Stimulated activated CD8-positive, alpha-beta memory T cell treated with anti-CD3 and anti-CD28 coated beads, Interleukin-2, amount 100 ng/mL, for 48 hours (primary cell): ENCODE measurements around the gene PIK3CB.
"Not testable (repeated sequence)": the region's sequence is repeated elsewhere in the genome, so short reads cannot be mapped to it uniquely, and the experiment has no call there.

ENCODE experiments used
- DNase-seq, 2 donors: peaks; one replicate each; pipeline ENCODE4 v3.0.0-alpha.2; 2020; ENCODE audit warnings: low read depth in 2 of 2

Gene PIK3CB

DNA sequence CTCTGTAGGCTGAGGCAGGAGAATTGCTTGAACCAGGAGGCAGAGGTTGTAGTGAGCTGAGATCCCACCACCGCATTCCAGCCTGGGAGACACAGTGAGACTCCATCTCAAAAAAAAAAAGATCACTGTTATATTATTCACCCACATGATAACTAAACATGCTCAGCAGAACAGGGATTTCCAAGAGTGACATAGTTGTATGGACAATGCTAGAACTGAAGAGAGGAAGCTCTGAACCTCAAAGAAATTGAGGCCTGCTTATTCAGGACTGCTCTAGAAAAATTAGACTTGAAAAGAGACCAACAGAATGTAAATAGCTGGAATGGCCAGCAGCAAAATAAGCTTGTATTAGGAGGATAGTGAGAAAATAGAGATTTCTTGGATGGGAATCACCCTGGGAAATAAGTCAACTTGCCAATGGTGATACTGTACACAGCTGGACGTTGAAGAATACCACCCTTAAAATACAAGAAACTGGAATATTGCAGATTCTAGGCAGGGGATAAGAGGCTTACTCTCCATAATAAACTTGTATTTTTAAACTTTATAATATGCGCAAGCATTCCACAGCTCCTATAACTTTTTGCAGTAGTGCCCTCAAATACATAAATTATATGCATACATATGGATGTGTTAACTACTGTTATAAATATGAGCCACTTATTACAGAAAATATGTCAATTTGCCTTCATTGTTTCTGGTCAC lies 28.2 kb downstream of the PIK3CB start:
- DNase-seq = no peak

DNA sequence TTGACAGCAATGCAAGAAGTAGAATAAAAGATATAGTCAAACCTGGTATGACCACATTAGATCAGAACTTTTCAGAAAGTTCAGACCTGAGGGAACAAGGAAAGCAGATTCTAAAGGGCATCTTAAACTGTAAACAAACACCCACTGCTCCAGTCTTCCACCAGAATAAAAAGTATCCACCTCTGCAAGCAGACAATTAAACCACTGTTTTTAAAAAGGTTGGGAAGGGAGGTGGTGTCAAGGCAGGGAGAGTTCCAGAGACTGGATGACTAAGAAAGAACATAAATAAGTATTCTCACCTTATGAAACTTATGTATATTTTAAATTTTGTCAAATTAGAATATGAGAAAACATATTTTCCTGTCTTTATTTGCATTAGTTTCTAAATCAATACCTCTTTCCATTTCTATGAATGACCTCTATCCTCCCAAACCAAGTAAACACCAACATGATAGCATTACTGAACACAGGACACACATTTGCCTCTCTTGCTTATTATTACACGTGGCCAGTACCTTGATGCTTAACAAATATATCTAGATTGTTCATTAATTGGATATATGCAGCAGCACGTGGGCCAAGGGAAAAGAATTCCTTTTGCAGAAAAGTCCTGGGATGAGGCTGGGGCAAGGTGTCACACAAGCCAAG lies 31.6 kb downstream of the PIK3CB start:
- no peak for DNase-seq

DNA sequence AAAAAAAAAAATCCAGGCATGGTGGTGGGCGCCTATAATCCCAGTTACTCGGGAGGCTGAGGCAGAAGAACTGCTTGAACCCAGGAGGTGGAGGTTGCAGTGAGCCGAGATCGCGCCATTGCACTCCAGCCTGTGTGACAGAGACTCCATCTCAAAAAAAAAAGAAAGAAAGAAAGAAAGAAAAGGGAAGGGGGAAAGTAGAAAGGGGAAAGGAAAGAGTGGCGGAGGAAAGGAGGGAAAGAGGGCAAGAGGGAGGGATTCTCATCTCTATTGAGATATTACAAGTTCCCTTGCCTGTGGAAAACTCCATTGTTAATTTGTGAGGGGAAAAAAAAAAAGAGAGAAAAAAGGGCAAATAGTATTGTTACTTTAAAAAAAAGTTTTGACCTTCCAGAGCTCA lies 32.5 kb downstream of the PIK3CB start:
- DNase-seq = not testable (repeated sequence)

DNA sequence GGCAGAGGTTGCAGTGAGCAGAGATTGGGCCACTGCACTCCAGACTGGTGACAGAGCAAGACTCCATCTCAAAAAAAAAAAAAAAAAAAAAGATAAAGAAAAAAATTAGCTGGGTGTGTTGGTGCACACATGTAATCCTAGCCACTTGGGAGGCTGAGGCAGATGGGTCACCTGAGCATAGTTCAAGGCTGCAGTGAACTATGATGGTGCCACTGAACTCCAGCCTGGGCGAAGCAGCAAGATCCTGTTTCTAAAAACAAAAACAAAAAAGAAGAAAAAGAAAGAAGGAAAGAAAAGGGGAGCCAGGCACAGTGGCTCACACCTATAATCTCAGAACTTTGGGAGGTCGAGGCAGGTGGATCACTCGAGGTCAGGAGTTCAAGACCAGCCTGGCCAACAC lies 32.9 kb downstream of the PIK3CB start:
- DNase-seq = no peak

DNA sequence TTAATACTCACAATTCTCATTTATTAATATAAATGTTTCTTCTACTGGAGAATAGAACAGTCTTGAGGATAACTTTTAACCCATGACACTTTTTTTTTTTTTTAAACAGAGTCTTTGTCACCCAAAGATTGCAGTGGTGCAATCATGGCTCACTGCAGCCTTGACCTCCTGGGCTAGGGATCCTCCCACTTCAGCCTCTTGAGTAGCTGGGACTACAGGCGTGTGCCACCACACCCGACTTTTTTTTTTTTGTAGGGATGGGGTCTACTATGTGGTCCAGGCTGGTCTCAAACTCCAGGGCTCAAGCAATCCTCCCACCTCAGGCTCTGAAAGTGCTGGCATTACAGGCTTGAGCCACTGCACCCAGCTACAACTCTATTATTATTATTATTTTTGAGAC lies 34.5 kb downstream of the PIK3CB start:
- DNase-seq = no peak

DNA sequence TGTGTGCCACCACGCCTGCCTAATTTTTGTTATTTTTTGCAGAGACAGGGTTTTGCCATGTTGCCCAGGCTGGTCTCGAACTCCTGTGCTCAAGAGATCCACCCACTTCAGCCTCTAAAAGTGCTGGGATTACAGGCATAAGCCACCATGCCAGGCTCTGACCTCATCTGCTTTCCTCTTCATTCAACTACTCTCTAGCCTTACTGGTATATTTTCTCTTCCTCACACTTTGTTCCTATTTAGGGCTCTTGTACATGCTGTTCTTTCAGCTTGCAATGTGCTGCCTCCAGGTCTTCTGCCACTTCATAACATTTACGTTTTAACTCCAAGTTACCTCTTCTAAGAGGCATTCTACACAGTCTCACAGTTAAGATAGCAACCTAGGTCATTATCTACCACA lies 34.9 kb downstream of the PIK3CB start:
- no peak for DNase-seq

DNA sequence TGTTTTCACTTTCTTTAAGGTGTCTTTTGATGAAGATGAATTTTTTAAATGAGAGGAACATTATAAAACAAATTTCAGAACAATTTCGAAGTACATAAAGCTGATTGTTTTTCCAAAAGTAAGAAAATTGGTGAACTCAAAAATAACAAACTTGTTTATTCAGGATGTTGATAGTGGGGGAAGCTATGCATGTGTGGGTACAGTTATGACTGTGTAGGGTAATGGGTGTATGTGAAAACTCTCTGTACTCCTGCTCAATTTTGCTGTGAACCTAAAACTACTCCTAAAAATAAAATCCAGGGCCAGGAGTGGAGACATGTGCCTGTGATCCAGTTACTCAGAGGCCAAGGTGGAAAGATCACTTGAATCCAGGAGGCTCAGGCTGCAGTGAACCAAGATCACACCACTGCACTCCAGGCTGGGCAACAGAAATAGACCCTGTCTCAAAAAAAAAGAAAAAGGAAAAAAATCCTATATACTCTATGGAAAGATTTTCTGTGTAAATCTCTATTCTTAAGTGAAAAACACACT lies 37.2 kb downstream of the PIK3CB start:
- DNase-seq = no peak

DNA sequence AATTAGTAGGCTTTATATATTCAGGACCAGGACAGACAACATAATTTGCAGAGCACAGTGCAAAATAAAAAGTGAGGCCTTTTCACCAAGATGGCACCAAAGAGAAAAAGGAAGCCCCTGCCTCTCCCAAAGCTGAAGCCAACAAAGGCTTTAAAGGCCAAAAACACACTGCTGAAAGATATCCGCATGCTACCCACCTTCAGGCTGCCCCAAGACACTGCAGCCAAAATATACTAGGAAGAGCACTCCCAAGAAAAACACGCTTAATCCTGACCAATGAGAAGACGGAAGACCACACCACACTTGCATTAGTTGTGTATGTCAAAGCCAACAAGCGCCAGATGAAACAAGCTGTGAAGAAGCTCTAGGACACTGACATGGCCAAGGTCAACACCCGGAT lies 38.0 kb downstream of the PIK3CB start:
- no peak for DNase-seq

DNA sequence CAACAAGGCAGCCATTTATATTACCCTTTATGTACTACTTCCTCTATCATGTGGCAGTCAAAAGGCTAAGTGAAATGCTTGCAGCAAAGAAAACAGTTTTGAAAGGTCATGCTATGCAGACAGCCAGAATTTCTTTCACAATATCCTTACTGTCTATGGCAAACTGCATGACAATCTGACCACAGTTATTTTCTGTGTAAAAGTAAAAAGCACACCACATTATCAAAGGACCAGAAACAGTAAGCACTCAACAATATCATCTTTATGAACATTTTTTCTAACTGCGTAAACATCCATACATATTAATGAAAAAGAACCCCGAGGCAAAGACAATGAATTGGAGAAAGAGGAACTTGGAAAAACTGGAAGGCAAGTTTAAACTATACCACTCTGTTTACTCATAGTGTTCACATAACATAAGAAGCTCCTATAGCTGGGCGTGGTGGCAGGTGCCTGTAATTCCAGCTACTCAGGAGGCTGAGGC lies 47.9 kb downstream of the PIK3CB start:
- no peak for DNase-seq

DNA sequence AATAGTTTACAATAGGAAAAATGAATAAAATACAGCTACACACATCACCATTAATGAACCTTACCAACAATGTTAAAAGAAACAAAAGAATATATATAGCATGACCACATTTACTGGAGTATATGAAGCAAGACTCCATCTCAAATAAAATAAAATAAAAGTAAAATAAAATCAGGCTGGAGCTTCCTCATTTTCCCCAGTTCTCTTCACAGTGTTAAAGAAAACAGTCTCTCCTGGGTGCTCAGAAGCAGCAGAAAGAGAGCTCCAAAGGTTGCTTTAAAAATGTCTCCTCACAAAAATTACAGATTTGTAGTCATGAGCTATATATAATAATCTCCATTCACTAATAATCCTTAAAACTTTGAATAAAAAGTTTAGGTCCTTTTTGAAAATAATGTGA lies 48.8 kb downstream of the PIK3CB start:
- DNase-seq = no peak

DNA sequence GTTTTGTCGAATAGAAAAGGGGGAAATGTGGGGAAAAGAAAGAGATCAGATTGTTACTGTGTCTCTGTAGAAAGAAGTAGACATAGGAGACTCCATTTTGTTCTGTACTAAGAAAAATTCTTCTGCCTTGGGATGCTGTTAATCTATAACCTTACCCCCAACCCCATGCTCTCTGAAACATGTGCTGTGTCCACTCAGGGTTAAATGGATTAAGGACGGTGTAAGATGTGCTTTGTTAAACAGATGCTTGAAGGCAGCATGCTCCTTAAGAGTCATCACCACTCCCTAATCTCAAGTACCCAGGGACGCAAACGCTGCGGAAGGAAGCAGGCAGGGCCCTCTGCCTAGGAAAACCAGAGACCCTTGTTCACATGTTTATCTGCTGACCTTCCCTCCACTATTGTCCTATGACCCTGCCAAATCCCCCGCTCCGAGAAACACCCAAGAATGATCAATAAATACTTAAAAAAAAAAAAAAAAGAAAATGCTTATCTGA lies 49.3 kb downstream of the PIK3CB start:
- DNase-seq = not testable (repeated sequence)

DNA sequence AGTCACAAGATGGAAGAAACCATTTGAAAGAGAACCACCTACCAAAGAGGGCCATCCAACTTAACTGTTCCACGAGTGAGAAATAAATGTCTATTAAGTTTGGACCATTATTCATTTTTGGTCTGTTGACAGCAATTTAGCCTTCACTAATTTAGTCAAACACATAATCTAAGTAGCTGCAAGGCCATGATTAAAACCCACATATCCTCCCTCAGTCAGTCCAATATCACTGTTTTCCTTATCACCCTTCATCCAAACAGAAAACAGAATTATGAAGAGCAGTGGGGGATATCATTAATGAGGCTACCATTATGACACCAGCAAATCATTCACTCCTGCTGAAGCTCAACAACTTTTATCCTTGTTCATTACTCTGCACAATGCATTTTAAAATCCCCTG lies 52.0 kb downstream of the PIK3CB start:
- no peak for DNase-seq

DNA sequence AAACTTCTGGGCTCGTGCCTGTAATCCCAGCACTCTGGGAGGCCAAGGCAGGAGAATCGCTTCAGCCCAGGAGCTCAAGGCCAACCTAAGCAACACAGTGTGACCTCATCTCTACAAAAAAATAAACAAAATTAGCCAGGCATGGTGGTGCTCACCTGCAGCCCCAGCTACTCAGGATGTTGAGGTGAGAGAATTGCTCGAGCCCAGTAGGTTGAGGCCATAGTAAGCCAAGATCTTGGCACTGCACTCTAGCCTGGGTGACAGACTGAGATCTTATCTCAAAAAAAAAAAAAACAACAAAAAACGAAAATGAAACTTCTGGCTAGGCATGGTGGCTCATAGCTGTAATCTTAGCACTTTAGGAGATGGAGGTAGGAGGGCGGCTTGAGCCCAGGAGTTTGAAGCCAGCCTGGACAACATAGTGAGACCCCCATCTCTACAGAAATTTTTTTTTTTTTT lies 53.7 kb downstream of the PIK3CB start:
- DNase-seq = no peak

DNA sequence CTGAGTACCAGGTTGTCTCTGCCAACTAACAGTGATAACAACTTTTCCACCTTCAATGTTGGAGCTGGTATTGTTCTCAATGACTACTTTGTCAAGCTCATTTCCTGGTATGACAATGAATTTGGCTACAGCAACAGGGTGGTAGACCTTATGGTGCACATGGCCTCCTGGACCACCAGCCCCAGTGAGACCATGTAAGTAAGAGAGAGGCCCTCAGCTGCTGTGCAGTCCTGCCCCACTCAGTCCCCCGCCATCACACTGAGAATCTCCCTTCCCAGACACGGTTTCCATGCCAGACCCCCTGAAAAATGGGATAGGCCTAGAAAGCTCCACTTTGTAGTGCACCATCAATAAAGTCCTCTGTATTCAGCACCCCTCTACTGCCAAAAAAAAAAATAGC lies 56.1 kb downstream of the PIK3CB start:
- no peak for DNase-seq

DNA sequence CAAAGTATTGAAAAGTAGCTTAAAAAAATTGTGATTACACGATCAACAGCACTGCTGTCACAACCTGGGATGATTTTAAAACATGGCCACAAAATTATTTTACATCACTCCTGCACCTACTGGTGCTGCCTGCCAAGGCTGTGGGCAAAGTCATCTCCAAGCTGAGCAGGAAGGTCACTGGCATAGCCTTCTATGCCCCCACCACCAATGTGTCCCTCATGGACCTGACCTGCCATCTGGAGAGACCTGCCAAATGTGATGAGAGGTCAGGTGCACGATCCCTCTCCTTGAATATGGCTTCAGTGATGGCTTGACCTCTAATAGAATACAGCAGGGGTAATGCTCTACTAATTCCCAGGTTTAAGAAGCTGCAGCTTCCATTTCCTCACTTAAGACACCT lies 57.8 kb downstream of the PIK3CB start:
- DNase-seq = no peak

DNA sequence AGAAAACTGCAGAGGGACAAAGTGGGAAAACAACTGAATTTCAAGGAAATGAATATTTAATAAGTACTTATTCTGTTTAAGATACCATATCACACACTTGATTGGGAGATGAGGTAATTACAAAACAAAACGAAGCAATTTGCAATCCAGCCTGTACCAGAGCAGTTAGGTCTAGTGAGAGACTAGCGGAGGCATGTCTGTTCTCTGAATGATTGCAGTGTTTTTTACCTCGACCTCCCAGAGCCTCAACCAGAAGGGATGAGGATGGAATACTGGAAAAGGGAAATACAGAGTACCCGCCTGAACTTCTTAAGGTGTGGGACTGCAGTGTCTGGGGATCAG lies 59.5 kb downstream of the PIK3CB start:
- DNase-seq = no peak

DNA sequence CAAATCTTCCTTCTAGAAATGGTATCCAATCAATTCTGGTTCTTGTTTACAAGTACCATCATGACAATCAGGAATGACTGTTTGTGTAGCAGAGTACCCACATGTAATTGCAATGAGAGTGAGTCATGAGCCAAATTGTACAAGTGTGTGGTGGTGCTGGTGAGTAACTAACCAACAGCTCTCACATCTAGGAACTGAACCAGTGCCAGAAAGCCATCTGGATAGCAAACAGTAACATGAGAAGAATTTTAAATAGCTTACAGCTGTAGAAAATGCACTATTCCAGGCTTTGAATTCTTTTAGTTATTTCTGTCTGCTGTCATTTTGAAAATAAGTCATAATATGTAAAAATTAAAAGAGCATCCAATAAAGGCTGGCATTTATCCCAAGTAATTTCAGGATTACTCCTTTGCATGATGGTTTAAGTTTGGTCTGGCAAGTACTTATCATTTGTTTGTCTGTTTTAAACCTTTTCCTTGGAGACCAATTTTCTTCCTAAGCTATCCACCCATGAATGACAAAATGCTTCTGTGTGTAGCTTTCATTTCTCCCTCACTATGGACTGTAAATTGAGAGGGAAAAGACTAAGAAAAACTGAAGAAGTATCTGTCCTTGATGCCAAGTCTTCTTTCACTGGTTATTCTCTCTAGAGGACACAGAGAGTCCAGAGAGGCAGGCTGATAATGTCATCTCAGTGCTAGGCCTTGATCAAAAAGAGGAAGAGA lies 60.0 kb downstream of the PIK3CB start:
- DNase-seq = no peak

DNA sequence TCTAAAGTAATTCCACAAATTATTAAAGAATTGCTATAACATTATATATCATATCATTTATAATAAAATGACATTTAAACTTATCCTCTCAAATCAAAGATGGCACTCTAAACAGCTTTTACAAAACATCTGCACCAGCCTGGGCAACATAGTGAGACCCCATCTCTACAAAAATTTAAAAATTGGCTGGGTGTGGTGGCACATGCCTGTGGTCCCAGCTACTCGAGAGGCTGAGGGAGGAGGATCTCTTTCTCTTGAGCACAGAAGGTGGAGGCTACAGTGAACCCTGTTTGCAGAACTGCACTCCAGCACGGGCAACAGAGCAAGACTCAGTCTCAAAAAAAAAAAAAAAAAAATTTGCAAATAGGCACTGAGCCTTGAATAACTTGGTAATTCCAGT lies 63.1 kb downstream of the PIK3CB start:
- DNase-seq = no peak

DNA sequence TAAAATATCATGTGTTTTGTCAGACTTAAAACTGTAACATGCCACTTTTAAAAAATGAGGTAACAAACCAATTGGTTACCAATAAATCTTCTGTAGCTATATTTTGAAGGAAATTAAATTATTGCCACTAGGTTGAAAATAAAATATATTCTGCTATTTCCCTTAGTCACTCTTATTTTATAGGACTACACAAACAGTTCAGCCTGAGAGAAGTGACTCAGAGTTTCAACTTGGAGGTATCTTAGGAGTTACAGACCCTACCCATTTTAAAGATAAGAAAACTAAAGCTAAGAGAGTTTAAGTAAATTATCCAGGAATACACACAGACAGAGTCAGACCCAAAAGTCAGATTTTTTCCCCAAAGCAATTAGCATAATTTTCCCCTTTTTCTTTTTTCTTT lies 65.1 kb downstream of the PIK3CB start:
- DNase-seq = no peak

DNA sequence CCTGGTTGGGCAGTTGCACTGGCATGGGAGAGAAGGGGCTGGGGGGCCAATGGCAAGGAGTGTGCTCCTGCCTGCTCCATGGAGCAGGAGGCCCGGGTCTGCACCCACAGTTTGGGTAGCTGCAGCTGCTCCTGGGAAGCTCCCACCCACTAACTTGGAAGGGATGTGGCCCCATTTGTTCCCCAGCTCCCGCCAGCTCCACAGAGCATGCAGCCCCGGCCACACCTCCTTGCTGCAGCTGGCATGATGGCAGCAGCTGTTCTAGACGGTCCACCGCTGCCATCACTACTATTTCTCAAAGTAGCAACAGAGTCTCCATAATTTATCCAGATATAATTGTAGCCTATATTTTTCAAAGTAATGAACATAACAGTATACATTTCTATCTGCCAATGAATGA lies 65.8 kb downstream of the PIK3CB start:
- DNase-seq = no peak

DNA sequence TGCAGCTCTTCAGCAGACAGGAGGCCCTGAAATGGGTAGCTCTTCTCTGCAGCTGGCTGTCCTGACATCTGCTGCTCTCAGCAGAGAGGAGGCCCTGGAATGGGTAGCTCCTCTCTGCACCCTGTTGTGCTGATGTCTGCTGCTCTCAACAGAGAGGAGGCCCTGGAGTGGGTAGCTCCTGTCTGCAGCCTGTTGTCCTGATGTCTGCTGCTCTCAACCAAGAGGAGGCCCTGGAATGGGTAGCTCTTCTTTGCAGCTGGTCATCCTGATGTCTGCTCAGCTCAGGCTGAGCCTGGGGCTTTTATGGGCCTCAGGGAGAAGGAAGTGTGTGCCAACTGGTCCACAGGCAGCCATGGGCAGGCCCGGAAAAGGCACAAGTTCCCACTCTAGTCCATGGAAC lies 66.6 kb downstream of the PIK3CB start:
- no peak for DNase-seq

DNA sequence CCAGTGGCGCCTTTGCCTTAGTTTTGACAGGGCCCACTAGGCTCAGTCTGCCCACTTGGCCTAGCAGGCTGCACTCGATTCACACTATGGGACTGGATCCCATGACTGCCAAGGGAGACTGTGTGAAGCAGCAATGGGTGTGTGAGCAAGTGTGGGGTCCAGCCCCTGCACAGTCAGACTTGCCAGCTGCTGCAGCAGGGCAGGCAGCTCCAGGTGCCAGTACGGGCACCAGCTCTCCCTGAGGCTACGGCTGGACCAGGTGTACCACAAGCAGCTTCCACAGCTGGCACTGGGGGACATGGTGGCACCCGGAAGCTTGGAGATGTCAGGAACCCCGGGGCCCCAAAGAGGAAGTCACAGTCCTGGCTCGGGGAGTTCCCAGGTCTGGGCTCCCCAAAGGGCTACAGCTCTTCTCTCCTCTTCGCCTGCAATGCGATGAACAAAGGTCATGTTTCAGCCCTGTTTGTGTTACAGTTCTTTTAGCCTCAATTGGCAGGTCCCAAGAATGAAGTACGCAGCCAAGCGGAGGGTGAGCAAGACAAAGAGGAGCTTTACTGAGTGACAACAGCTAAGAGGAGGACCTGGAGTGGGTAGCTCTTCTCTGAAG lies 67.1 kb downstream of the PIK3CB start:
- no peak for DNase-seq
